ENCODE results near the gene MORC3.
"Not testable (repeated sequence)": the region's sequence is repeated elsewhere in the genome, so short reads cannot be mapped to it uniquely, and the experiment has no call there.

The MORC3 gene

DNA sequence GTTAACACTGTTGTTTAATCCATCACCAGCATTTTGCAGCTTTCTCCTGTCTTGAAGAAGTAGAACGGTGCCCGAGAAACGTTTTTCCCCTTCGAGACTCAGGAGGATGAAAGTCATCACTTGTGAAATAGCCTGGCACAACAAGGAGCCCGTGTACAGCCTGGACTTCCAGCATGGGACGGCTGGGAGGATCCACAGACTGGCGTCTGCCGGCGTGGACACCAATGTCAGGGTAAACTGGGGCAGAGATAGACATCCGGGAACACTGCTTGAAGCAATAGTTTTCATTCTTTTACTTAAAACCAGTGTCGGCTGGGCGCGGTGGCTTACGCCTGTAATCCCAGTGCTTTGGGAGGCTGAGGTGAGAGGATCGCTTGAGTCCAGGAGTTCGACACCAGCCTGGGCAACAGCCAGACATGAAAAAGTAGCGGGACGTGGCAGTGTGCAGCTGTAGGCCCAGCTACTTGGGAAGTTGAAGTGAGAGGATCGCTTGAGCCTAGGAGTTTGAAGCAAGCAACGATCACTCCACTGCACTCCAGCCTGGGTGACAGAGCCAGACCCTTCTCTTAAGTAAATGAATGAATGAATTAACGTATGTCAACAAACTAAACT, 66.1 kb downstream of the MORC3 start:
- H3K27ac ChIP-seq: peak overlapping the region; percentile 61 to 65

DNA sequence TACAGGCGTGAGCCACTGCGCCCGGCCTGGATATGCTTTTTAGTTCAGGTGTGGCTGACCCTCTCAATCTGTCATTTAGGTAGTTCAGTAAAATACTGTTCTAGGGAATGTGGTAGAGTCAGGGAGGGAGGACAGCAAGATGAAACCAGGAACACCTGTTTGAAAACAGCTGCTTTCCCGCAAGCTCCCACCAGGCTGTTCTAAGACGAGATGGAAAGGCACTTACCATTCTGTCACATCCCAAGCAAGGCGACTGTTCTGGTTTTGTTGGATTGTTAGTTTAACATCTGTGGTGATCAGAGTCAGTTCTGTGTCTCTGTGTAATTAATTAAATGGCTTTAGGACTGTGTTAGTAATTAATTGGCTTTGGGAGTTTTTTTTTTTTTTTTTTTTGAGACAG, 68.1 kb downstream of the MORC3 start:
- TF ChIP-seq, protein P1, sequence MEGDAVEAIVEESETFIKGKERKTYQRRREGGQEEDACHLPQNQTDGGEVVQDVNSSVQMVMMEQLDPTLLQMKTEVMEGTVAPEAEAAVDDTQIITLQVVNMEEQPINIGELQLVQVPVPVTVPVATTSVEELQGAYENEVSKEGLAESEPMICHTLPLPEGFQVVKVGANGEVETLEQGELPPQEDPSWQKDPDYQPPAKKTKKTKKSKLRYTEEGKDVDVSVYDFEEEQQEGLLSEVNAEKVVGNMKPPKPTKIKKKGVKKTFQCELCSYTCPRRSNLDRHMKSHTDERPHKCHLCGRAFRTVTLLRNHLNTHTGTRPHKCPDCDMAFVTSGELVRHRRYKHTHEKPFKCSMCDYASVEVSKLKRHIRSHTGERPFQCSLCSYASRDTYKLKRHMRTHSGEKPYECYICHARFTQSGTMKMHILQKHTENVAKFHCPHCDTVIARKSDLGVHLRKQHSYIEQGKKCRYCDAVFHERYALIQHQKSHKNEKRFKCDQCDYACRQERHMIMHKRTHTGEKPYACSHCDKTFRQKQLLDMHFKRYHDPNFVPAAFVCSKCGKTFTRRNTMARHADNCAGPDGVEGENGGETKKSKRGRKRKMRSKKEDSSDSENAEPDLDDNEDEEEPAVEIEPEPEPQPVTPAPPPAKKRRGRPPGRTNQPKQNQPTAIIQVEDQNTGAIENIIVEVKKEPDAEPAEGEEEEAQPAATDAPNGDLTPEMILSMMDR (IDR thresholded peaks at IDR 0.05): no peak
- H3K9me3 ChIP-seq: no peaks in the 10 kb centered on the region
- no peak overlapping the region for H3K4me3 ChIP-seq
- H3K4me1 ChIP-seq: peaks cover 0 to 13% (median 6%) of the 10 kb centered on the region in 4 donors
- H3K36me3 ChIP-seq: no peaks in the 10 kb centered on the region
- no peak overlapping the region for H3K27ac ChIP-seq
- intact Hi-C loops (cut with DNase I; ENCODE audit: low total_unique reads): no loop called here
- no peak for DNase-seq
- no peaks in the 10 kb centered on the region for H3K27me3 ChIP-seq

More for the DNA sequence above, 66.1 kb downstream of the MORC3 start:
- DNase-seq: no peak
- H3K4me3 ChIP-seq: peak overlapping the region; percentile 65 to 86
- H3K27me3 ChIP-seq: no peaks in the 10 kb centered on the region
- TF ChIP-seq, protein P1 (IDR thresholded peaks at IDR 0.05): no peak
- no peaks in the 10 kb centered on the region for H3K9me3 ChIP-seq
- peaks cover 0 to 13% (median 6%) of the 10 kb centered on the region in 4 donors for H3K4me1 ChIP-seq
- H3K36me3 ChIP-seq: no peaks in the 10 kb centered on the region
- intact Hi-C loops (cut with DNase I; ENCODE audit: low total_unique reads): no loop called here

DNA sequence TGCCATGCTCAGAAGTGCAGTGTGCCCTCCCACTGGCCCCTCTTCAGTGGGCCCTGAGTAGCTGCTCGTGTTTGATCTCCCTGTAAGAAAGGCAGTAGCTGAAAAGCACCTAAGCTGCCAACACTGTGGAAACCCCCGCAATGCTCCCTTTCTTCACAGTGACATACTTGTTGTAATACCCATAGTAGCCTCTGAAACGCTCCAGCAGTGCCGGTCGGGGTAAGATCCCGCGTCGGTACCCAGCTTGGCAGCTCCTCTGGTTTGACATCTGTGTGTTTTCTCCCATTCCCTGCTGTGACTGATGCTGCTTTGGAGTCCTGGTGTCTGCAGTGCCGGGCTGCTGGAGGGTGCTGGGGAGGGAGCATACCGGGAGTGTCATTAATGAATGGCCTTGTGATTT, 68.8 kb downstream of the MORC3 start:
- Histone ChIP-seq H3K27ac (no peak overlapping the region), H3K9me3 (no peaks in the 10 kb centered on the region), H3K4me3 (no peak overlapping the region), H3K27me3 (no peaks in the 10 kb centered on the region), H3K4me1 (peaks cover 0 to 13% (median 6%) of the 10 kb centered on the region in 4 donors), H3K36me3 (no peaks in the 10 kb centered on the region)
- TF ChIP-seq, protein P1 (IDR thresholded peaks at IDR 0.05): no peak
- intact Hi-C loops (cut with DNase I; ENCODE audit: low total_unique reads): no loop called here
- no peak for DNase-seq

DNA sequence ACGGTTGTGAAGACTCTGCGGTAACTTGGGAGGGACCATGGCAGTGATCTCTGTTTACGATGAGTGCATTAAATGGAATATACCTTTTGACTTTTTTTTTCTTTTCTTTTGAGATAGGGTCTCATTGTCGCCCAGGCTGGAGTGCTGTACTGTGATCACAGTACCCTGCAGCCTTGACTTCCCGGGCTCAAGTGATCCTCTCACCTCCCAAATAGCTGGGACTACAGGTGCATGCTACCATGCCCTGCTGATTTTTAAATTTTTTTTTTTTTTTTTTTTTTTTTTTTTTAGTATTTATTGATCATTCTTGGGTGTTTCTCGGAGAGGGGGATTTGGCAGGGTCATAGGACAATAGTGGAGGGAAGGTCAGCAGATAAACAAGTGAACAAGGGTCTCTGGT, 71.7 kb downstream of the MORC3 start:
- DNase-seq; H3K4me1 ChIP-seq; H3K4me3 ChIP-seq; H3K27me3 ChIP-seq; H3K9me3 ChIP-seq; intact Hi-C loops (cut with DNase I; ENCODE audit: low total_unique reads); H3K27ac ChIP-seq: not testable (repeated sequence)
- H3K36me3 ChIP-seq: peaks cover 0 to 10% (median 8%) of the 10 kb centered on the region in 3 donors

DNA sequence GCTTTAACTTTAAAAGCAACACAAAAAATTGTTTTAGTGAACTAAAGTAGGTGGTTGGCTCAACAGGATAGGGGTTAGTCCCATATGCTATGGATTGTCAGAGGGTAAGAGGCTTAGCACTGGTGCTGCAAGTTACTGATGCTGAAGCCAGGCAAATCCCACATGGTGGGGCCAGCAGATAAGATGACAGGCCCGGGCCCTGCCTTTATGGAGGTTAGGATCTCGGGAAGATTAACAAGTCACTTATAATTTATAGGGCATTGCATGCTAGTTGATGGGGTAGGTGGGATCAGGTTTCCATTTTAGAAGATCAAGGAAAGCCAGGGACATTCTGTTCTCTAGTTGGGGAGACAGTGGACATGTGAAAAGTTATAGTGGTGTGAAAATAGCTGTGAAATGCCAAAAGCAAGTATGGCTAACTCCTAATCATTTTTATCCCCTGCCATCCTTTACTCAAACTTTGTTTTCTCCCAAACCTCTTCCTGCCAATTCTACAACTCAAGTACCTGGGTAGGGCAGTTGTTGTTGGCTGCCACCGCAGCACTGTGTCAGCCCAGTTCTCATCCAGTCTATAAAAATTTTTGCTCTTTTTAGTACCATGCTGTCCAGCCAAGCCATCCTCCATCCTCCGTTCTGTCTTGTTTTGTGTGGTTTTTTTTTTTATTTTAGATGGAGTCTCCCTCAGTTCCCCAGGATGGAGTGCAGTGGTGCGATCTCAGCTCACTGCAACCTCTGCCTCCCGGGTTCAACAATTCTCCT, 75.5 kb downstream of the MORC3 start:
- peak in 1 of 2 donors; percentile 32 for DNase-seq
- Histone ChIP-seq H3K27ac (no peak overlapping the region), H3K36me3 (peaks cover 0 to 20% (median 8%) of the 10 kb centered on the region in 3 donors), H3K9me3 (no peaks in the 10 kb centered on the region), H3K4me1 (no peaks in the 10 kb centered on the region), H3K4me3 (no peak overlapping the region), H3K27me3 (no peaks in the 10 kb centered on the region)
- TF ChIP-seq, protein P1 (IDR thresholded peaks at IDR 0.05): no peak
- intact Hi-C loops (cut with DNase I; ENCODE audit: low total_unique reads): no loop called here

DNA sequence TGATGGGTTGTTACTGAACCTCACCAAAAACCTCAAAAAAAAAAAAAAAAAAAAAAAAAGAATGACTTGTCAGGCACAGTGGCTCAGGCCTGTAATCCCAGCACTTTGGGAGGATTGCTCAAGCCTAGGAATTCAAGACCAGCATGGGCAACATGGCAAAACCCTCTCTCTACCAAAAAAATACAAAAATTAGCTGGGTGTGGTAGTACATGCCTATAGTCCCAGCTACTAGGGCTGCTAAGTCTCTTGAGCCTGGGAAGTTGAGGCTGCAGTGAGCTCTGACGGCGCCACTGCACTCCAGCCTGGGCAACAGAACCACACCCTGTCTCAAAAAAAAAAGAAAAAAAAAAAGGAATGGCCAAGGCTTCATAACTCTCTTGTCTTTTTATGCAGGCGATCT, 76.3 kb downstream of the MORC3 start:
- Histone ChIP-seq H3K27me3 (no peaks in the 10 kb centered on the region), H3K36me3 (peaks cover 0 to 20% (median 8%) of the 10 kb centered on the region in 3 donors), H3K9me3 (no peaks in the 10 kb centered on the region), H3K4me3 (no peak overlapping the region), H3K27ac (no peak overlapping the region), H3K4me1 (no peaks in the 10 kb centered on the region)
- intact Hi-C loops (cut with DNase I; ENCODE audit: low total_unique reads): no loop called here
- no peak for DNase-seq
- TF ChIP-seq, protein P1 (IDR thresholded peaks at IDR 0.05): no peak
